ENCODE measurements around the gene CTAG2. TPM values are rescaled to one million over a fixed set of nuclear protein-coding genes. Genes with fewer than 3 reads are reported as not detected.

The CTAG2 gene
- total and polyA plus RNA-seq, 10 of the 15 experiments (the other 5 are each of a cell fraction or from before 2014, with no cell fraction given): 0.73 TPM; not detected in 9

DNA sequence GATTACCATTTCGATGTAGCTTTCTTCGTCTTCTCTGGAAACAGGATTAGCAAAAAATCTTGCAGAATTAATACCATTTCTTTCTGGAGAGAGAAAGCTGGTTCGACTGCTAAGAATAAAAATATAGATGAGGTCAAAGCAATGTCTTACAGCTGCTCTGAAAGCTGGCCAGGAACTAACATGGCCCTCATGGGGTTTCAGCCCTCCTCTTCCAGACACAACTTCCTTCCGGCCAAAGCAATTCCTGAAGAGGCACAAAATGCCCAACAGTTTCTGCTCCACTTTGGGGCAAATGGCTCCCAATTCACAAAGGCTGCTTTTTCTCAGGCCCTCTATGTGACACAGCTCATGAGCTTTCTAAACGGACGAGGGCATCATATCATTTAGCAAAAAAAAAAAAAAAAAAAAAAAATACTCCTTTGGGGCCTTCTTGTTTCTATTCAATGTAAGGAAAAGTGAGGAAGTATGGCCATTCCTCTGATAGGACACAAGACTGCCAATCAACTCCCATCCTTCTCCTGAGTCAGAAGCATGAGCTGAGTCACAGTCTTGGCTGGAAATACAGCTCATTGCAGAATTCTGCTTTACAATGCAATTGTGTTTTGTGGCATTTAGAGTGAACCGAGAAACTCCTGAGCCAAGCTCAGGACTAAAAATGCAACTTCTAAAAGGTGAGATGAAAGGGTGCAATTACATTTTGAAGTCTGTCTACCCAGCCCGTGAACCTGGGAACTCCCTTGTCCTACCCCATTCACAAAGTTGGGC lies 42.7 kb upstream of the CTAG2 start:
- ATAC-seq (no peak), DNase-seq (ENCODE audit: low read depth, low spot score) (no peak), FAIRE-seq (no peak)
- ChIA-PET POLR2A (interaction anchor here (0.5 to 0.7 kb wide), 2 partner anchors 61 to 787 kb away, joined by 4 to 6 read pairs; no protein-coding TSS in a partner anchor), CTCF (interaction anchor here (1.1 kb wide), 1 partner anchor 11 kb away, joined by 3 read pairs; no protein-coding TSS in a partner anchor), RAD21 (ENCODE audit: unreplicated experiment) (interaction anchor here (0.9 kb wide), 1 partner anchor 53 kb away, joined by 3 read pairs; no protein-coding TSS in a partner anchor), SMC1A (ENCODE audit: uncharacterized antibody, unreplicated experiment) (no interaction called here)
- no peak overlapping the region for H3K9ac ChIP-seq (ENCODE audit: control insufficient read depth, insufficient read depth, low read length)
- no peak for TF ChIP-seq ZNF622 (IDR thresholded peaks at IDR 0.05)
- no peak for TF ChIP-seq YY1 (IDR thresholded peaks at IDR 0.05; ENCODE audit: low read depth, low read length)
- no peak for TF ChIP-seq MEF2A (IDR thresholded peaks at IDR 0.05; ENCODE audit: insufficient read depth, low read depth, low read length)
- TF ChIP-seq CHD1 (IDR thresholded peaks at IDR 0.05; ENCODE audit: low read depth, low read length): no peak
- TF ChIP-seq HDAC6 (IDR thresholded peaks at IDR 0.05; ENCODE audit: unreplicated experiment): no peak
- TF ChIP-seq NR2F1 (conservative IDR thresholded peaks at IDR 0.05): no peak
- TF ChIP-seq, protein P1, sequence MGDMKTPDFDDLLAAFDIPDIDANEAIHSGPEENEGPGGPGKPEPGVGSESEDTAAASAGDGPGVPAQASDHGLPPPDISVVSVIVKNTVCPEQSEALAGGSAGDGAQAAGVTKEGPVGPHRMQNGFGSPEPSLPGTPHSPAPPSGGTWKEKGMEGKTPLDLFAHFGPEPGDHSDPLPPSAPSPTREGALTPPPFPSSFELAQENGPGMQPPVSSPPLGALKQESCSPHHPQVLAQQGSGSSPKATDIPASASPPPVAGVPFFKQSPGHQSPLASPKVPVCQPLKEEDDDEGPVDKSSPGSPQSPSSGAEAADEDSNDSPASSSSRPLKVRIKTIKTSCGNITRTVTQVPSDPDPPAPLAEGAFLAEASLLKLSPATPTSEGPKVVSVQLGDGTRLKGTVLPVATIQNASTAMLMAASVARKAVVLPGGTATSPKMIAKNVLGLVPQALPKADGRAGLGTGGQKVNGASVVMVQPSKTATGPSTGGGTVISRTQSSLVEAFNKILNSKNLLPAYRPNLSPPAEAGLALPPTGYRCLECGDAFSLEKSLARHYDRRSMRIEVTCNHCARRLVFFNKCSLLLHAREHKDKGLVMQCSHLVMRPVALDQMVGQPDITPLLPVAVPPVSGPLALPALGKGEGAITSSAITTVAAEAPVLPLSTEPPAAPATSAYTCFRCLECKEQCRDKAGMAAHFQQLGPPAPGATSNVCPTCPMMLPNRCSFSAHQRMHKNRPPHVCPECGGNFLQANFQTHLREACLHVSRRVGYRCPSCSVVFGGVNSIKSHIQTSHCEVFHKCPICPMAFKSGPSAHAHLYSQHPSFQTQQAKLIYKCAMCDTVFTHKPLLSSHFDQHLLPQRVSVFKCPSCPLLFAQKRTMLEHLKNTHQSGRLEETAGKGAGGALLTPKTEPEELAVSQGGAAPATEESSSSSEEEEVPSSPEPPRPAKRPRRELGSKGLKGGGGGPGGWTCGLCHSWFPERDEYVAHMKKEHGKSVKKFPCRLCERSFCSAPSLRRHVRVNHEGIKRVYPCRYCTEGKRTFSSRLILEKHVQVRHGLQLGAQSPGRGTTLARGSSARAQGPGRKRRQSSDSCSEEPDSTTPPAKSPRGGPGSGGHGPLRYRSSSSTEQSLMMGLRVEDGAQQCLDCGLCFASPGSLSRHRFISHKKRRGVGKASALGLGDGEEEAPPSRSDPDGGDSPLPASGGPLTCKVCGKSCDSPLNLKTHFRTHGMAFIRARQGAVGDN (IDR thresholded peaks at IDR 0.05): no peak
- TF ChIP-seq CEBPB (IDR thresholded peaks at IDR 0.05; ENCODE audit: borderline replicate concordance in 1 of 2, low read depth in 2 of 2, low read length in 2 of 2): no peak
- TF ChIP-seq, protein P2, sequence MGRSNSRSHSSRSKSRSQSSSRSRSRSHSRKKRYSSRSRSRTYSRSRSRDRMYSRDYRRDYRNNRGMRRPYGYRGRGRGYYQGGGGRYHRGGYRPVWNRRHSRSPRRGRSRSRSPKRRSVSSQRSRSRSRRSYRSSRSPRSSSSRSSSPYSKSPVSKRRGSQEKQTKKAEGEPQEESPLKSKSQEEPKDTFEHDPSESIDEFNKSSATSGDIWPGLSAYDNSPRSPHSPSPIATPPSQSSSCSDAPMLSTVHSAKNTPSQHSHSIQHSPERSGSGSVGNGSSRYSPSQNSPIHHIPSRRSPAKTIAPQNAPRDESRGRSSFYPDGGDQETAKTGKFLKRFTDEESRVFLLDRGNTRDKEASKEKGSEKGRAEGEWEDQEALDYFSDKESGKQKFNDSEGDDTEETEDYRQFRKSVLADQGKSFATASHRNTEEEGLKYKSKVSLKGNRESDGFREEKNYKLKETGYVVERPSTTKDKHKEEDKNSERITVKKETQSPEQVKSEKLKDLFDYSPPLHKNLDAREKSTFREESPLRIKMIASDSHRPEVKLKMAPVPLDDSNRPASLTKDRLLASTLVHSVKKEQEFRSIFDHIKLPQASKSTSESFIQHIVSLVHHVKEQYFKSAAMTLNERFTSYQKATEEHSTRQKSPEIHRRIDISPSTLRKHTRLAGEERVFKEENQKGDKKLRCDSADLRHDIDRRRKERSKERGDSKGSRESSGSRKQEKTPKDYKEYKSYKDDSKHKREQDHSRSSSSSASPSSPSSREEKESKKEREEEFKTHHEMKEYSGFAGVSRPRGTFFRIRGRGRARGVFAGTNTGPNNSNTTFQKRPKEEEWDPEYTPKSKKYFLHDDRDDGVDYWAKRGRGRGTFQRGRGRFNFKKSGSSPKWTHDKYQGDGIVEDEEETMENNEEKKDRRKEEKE (IDR thresholded peaks at IDR 0.05): no peak
- TF ChIP-seq POLR2AphosphoS5 (IDR thresholded peaks at IDR 0.05; ENCODE audit: low read length): no peak
- no peak for TF ChIP-seq SMARCA5 (IDR thresholded peaks at IDR 0.05)
- TF ChIP-seq, protein P3, sequence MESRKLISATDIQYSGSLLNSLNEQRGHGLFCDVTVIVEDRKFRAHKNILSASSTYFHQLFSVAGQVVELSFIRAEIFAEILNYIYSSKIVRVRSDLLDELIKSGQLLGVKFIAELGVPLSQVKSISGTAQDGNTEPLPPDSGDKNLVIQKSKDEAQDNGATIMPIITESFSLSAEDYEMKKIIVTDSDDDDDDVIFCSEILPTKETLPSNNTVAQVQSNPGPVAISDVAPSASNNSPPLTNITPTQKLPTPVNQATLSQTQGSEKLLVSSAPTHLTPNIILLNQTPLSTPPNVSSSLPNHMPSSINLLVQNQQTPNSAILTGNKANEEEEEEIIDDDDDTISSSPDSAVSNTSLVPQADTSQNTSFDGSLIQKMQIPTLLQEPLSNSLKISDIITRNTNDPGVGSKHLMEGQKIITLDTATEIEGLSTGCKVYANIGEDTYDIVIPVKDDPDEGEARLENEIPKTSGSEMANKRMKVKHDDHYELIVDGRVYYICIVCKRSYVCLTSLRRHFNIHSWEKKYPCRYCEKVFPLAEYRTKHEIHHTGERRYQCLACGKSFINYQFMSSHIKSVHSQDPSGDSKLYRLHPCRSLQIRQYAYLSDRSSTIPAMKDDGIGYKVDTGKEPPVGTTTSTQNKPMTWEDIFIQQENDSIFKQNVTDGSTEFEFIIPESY (IDR thresholded peaks at IDR 0.05): no peak
- TF ChIP-seq ZNF24 (IDR thresholded peaks at IDR 0.05): no peak
- TF ChIP-seq SUZ12 (IDR thresholded peaks at IDR 0.05; ENCODE audit: unreplicated experiment): no peak
- TF ChIP-seq NRF1 (conservative IDR thresholded peaks at IDR 0.05; ENCODE audit: low read depth, low read length): no peak
- H2AFZ ChIP-seq (ENCODE audit: control insufficient read depth, low read depth, low read length): no peak overlapping the region
- no peaks in the 10 kb centered on the region for H3K79me2 ChIP-seq (ENCODE audit: control insufficient read depth, insufficient read depth, low read length)
- in situ Hi-C loops (cut with MboI) (no loop called here), intact Hi-C loops (cut with micrococcal nuclease; ENCODE audit: unreplicated experiment) (no loop called here)
- no peaks in the 10 kb centered on the region for H3K27me3 ChIP-seq (replicated peaks in 1 of 2; ENCODE audit: control insufficient read depth in 2 of 2, insufficient read depth in 2 of 2, low read length in 1 of 2)
- H3K9me3 ChIP-seq (replicated peaks; ENCODE audit: control insufficient read depth, insufficient read depth, low read length): no peaks in the 10 kb centered on the region
- no peak overlapping the region for H3K4me3 ChIP-seq
- H3K4me2 ChIP-seq (ENCODE audit: control insufficient read depth, insufficient read depth): no peak overlapping the region
- no TSS peak for BruUV-seq (replicated peaks)
- H3K4me1 ChIP-seq (ENCODE audit: control insufficient read depth, insufficient read depth, low read length): no peaks in the 10 kb centered on the region
- no peaks in the 10 kb centered on the region for H4K20me1 ChIP-seq (ENCODE audit: control insufficient read depth, insufficient read depth)
- no peaks in the 10 kb centered on the region for H3K36me3 ChIP-seq (ENCODE audit: control insufficient read depth in 2 of 2, insufficient read depth in 2 of 2, low read length in 1 of 2)
- WGBS (ENCODE audit: insufficient coverage, insufficient replicate concordance, low lambda C conversion rate, missing lambda C conversion rate): 50% methylated on average over 6 of the region's 8 CpGs
- H3K27ac ChIP-seq (ENCODE audit: control insufficient read depth, insufficient read depth): no peak overlapping the region
